GM04504 (cell line): Measurements from ENCODE around the gene PCMTD2.
"Not testable (repeated sequence)": the region's sequence is repeated elsewhere in the genome, so short reads cannot be mapped to it uniquely, and the experiment has no call there.

ENCODE experiments used
- DNase-seq: peaks from one replicate; pipeline ENCODE4 v3.0.0-alpha.2; 2012; ENCODE audit warnings: low read depth

PCMTD2 gene

GRCh38 chr20:64224351-64225170 is 31.0 kb upstream of the PCMTD2 start:
- DNase-seq = peak; percentile 81

- DNase-seq = no peak
Observed at GRCh38 chr20:64225171-64225595, 30.4 kb upstream of the PCMTD2 start.

GRCh38 chr20:64225828-64226598 is 29.5 kb upstream of the PCMTD2 start:
- no peak for DNase-seq

GRCh38 chr20:64226686-64227580 is 28.6 kb upstream of the PCMTD2 start:
- no peak for DNase-seq

GRCh38 chr20:64228086-64228653 is 27.4 kb upstream of the PCMTD2 start:
- no peak for DNase-seq

- no peak for DNase-seq
Observed at GRCh38 chr20:64228751-64229506, 26.6 kb upstream of the PCMTD2 start.

GRCh38 chr20:64229507-64230061 is 26.0 kb upstream of the PCMTD2 start:
- no peak for DNase-seq

GRCh38 chr20:64230461-64231145 is 24.9 kb upstream of the PCMTD2 start:
- no peak for DNase-seq

GRCh38 chr20:64231621-64232550 is 23.7 kb upstream of the PCMTD2 start:
- DNase-seq = no peak

GRCh38 chr20:64232794-64233193 is 22.8 kb upstream of the PCMTD2 start:
- DNase-seq = no peak

- no peak for DNase-seq
Observed at GRCh38 chr20:64233725-64234124, 21.8 kb upstream of the PCMTD2 start.

- no peak for DNase-seq
Observed at GRCh38 chr20:64234291-64234791, 21.2 kb upstream of the PCMTD2 start.

- not testable (repeated sequence) for DNase-seq
Observed at GRCh38 chr20:64234921-64235565, 20.5 kb upstream of the PCMTD2 start.

GRCh38 chr20:64236137-64237088 is 19.1 kb upstream of the PCMTD2 start:
- DNase-seq = no peak

GRCh38 chr20:64237316-64237715 is 18.2 kb upstream of the PCMTD2 start:
- no peak for DNase-seq

- no peak for DNase-seq
Observed at GRCh38 chr20:64238115-64238825, 17.3 kb upstream of the PCMTD2 start.
